HepG2 (cell line): ENCODE measurements around the gene SMARCC1. TPM values are rescaled to one million over a fixed set of nuclear protein-coding genes. Genes with fewer than 3 reads are reported as not detected.

ENCODE experiments used
- AGO1 ChIP-seq: fragments of 200-400 bp; formaldehyde crosslinking; IDR thresholded peaks from 2 replicates; pipeline ENCODE4 v1.6.1; 2017; ENCODE audit warnings: mild to moderate bottlenecking, low read depth, low read length, moderate library complexity; ENCODE audit not compliant: poor library complexity, severe bottlenecking
- CENPT ChIP-seq: sonication (generic); formaldehyde crosslinking; IDR thresholded peaks from 2 replicates; pipeline ENCODE4 v1.8.0; 2022; ENCODE audit warnings: low read depth, mild to moderate bottlenecking, moderate library complexity, missing genetic modification reagents
- FOSL1 ChIP-seq: sonication (generic); formaldehyde crosslinking; IDR thresholded peaks from 2 replicates; pipeline ENCODE4 v1.9.0; 2021; ENCODE audit warnings: missing genetic modification reagents, borderline replicate concordance
- FOXK1 ChIP-seq: sonication (generic); formaldehyde crosslinking; IDR thresholded peaks from 2 replicates; pipeline ENCODE4 v1.4.0; 2020; ENCODE audit warnings: low read depth, missing genetic modification reagents, borderline replicate concordance
- GATA4 ChIP-seq: sonication (generic); IDR thresholded peaks from 2 replicates; pipeline ENCODE4 v1.6.1; 2016; ENCODE audit warnings: antibody characterized with exemption, low read depth, borderline replicate concordance
- HHEX ChIP-seq: IDR thresholded peaks from 2 replicates; pipeline ENCODE4 v1.6.1; 2016; ENCODE audit warnings: control low read depth
- HIVEP1 ChIP-seq: sonication (generic); formaldehyde crosslinking; IDR thresholded peaks from 2 replicates; pipeline ENCODE4 v1.4.0; 2020; ENCODE audit warnings: mild to moderate bottlenecking, missing genetic modification reagents
- IKZF1 ChIP-seq: fragments of 450-650 bp; IDR thresholded peaks from 2 replicates; pipeline ENCODE4 v1.7.1; 2016
- KAT7 ChIP-seq: IDR thresholded peaks from 2 replicates; pipeline ENCODE4 v1.6.1; 2018; ENCODE audit warnings: borderline replicate concordance, missing compliant biosample characterization
- KLF16 ChIP-seq, 2 experiments: sonication (generic) in 1 of 2; formaldehyde crosslinking in 1 of 2; IDR thresholded peaks; 2 replicates each; pipeline versions ENCODE4 v1.6.1 to v1.8.0; 2016 to 2023; ENCODE audit warnings: missing genetic modification reagents in 2 of 2, missing compliant biosample characterization in 1 of 2
- MIXL1 ChIP-seq: IDR thresholded peaks from 2 replicates; pipeline ENCODE4 v1.6.1; 2016
- MTA1 ChIP-seq: sonication (generic); formaldehyde crosslinking; IDR thresholded peaks from 2 replicates; pipeline ENCODE4 v1.4.0; 2020; ENCODE audit warnings: missing genetic modification reagents, mild to moderate bottlenecking, borderline replicate concordance
- NFYB ChIP-seq: sonication (generic); formaldehyde crosslinking; IDR thresholded peaks from 2 replicates; pipeline ENCODE4 v1.4.0; 2020; ENCODE audit warnings: missing genetic modification reagents
- POLR2A ChIP-seq, 2 experiments: IDR thresholded peaks; 2 replicates each; pipeline ENCODE4 v1.6.1; 2011; ENCODE audit warnings: low read depth in 2 of 2, low read length in 2 of 2, mild to moderate bottlenecking in 1 of 2, moderate library complexity in 1 of 2; ENCODE audit not compliant: insufficient read depth in 1 of 2
- REXO4 ChIP-seq: sonication (generic); formaldehyde crosslinking; IDR thresholded peaks from 2 replicates; pipeline ENCODE4 v1.8.0; 2022; ENCODE audit warnings: missing genetic modification reagents, mild to moderate bottlenecking, borderline replicate concordance
- RFX1 ChIP-seq: fragments of 450-650 bp; IDR thresholded peaks from 2 replicates; pipeline ENCODE4 v1.6.1; 2017
- SRSF1 ChIP-seq: fragments of 200-400 bp; formaldehyde crosslinking; optimal IDR thresholded peaks from 2 replicates; pipeline ENCODE3; 2017; ENCODE audit warnings: mild to moderate bottlenecking, low read depth, low read length, moderate library complexity
- STAT5B ChIP-seq: sonication (generic); formaldehyde crosslinking; IDR thresholded peaks from 2 replicates; pipeline ENCODE4 v1.4.0; 2020; ENCODE audit warnings: missing genetic modification reagents
- ZC3H13 ChIP-seq: sonication (generic); formaldehyde crosslinking; IDR thresholded peaks from 2 replicates; pipeline ENCODE4 v1.8.1; 2023; ENCODE audit warnings: mild to moderate bottlenecking, missing genetic modification reagents, moderate library complexity
- polyA plus RNA-seq, 8 experiments: library from polyadenylated mRNA; depleted of rRNA in 3 of 8; stranded (reverse) in 7 of 8; unstranded in 1 of 8; fragments of >200 nt; fragmentation: Illumina TruSeq in 4 of 8; extraction: Trizol in 4 of 8; gene quantifications; 2 replicates each; pipeline versions ENCODE4 v1.2.1 to v1.2.3, GENCODE V29; 2011 to 2016; ENCODE audit warnings: low read depth in 4 of 8, missing spikeins in 1 of 8, mixed read lengths in 1 of 8; ENCODE audit not compliant: insufficient read depth in 1 of 8
- total RNA-seq, 5 experiments: library from RNA; depleted of rRNA; stranded (reverse); fragments of >200 nt; fragmentation: Illumina TruSeq; extraction: Trizol; gene quantifications; 2 replicates each; pipeline ENCODE4 v1.2.3, GENCODE V29; 2016; ENCODE audit warnings: low read depth in 1 of 5
- TF ChIP-seq, protein P1 (sequence below): sonication (generic); formaldehyde crosslinking; IDR thresholded peaks from 2 replicates; pipeline ENCODE4 v1.4.0; 2020; ENCODE audit warnings: mild to moderate bottlenecking, missing genetic modification reagents
- TF ChIP-seq, protein P2 (sequence below): sonication (generic); formaldehyde crosslinking; IDR thresholded peaks from 2 replicates; pipeline ENCODE4 v1.4.0; 2020; ENCODE audit warnings: missing genetic modification reagents
- TF ChIP-seq, protein P3 (sequence below): sonication (generic); formaldehyde crosslinking; IDR thresholded peaks from 2 replicates; pipeline ENCODE4 v1.5.1; 2020; ENCODE audit warnings: missing genetic modification reagents, mild to moderate bottlenecking, borderline replicate concordance
- TF ChIP-seq, protein P4 (sequence below): sonication (generic); formaldehyde crosslinking; IDR thresholded peaks from 2 replicates; pipeline ENCODE4 v1.8.1; 2023; ENCODE audit warnings: mild to moderate bottlenecking, missing genetic modification reagents, borderline replicate concordance
- TF ChIP-seq, protein P5 (sequence below): IDR thresholded peaks from 2 replicates; pipeline ENCODE4 v1.6.1; 2016
- TF ChIP-seq, protein P6 (sequence below): sonication (generic); formaldehyde crosslinking; IDR thresholded peaks from 2 replicates; pipeline ENCODE4 v1.4.0; 2020; ENCODE audit warnings: missing genetic modification reagents, borderline replicate concordance

SMARCC1 gene
- total and polyA plus RNA-seq, 2 of the 13 experiments (the other 11 are each of a cell fraction or from before 2014, with no cell fraction given) = 47.9 to 58.4 TPM

DNA sequence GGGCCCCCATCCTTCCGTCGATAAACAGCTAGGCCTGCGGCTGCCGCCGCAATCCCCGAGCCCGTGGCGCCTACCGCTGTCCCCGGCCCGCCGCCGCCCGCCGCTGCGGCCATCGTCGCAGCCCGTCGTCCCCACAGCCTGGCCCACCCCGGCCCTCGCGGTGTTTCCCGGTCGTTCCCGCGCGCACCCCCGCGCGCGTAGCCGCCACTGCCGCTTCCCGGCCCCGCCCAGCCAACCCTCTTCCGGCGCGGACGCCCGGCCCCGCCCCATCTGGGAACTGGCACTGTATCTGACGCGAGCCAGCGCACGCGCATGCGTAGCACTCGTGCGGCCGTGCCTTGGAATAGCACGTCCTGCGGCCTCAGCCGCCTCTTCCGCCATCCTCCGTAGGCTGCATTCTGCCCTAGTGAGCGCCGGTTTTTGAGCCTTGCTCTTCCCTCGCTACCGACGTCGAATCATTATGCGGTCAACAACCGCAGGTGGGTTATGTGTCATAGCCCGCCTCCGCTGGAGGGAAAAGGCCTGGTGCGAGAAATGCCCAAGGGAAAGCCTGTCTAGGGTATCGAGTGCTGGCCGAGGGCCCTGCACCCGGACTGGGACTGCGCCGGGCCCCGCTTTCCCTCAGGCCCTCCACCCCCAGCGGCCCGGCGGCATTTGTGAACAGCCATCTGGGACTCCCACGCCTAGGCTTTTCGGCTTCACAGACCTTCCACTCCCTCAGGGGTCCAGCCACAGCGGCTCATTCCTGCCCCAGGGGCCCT, at the start of gene SMARCC1 (continued):
- TF ChIP-seq, protein P1, sequence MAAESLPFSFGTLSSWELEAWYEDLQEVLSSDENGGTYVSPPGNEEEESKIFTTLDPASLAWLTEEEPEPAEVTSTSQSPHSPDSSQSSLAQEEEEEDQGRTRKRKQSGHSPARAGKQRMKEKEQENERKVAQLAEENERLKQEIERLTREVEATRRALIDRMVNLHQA = no peak
- TF ChIP-seq RFX1 = no peak
- no peak for TF ChIP-seq REXO4
- TF ChIP-seq KAT7 = no peak; the same call in 1 of the 2 replicates
- TF ChIP-seq MTA1 (CRISPR knock-in tag) = no peak
- no peak for TF ChIP-seq IKZF1
- TF ChIP-seq HHEX (CRISPR knock-in tag) = no peak
- TF ChIP-seq SRSF1 = peak; percentile 39
- TF ChIP-seq, protein P2, sequence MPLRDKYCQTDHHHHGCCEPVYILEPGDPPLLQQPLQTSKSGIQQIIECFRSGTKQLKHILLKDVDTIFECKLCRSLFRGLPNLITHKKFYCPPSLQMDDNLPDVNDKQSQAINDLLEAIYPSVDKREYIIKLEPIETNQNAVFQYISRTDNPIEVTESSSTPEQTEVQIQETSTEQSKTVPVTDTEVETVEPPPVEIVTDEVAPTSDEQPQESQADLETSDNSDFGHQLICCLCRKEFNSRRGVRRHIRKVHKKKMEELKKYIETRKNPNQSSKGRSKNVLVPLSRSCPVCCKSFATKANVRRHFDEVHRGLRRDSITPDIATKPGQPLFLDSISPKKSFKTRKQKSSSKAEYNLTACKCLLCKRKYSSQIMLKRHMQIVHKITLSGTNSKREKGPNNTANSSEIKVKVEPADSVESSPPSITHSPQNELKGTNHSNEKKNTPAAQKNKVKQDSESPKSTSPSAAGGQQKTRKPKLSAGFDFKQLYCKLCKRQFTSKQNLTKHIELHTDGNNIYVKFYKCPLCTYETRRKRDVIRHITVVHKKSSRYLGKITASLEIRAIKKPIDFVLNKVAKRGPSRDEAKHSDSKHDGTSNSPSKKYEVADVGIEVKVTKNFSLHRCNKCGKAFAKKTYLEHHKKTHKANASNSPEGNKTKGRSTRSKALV (CRISPR knock-in tag) = 0 out of 2 replicates have a peak, but pooled peaks have one; percentile 50
- peak; percentile 21; the same call in 1 of the 2 replicates for TF ChIP-seq STAT5B (CRISPR knock-in tag)
- TF ChIP-seq AGO1 = peak; percentile 65
- TF ChIP-seq KLF16 (CRISPR knock-in tag; IDR thresholded peaks at IDR 0.05) = peak in 1 of 2 experiments; percentile 78; a peak in 1 of 4 replicates
- TF ChIP-seq, protein P3, sequence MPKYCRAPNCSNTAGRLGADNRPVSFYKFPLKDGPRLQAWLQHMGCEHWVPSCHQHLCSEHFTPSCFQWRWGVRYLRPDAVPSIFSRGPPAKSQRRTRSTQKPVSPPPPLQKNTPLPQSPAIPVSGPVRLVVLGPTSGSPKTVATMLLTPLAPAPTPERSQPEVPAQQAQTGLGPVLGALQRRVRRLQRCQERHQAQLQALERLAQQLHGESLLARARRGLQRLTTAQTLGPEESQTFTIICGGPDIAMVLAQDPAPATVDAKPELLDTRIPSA = no peak
- no peak for TF ChIP-seq HIVEP1 (CRISPR knock-in tag)
- TF ChIP-seq, protein P4, sequence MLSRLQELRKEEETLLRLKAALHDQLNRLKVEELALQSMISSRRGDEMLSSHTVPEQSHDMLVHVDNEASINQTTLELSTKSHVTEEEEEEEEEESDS = no peak; the same call in 1 of the 2 replicates
- no peak for TF ChIP-seq FOSL1 (CRISPR knock-in tag)
- TF ChIP-seq ZC3H13 (CRISPR knock-in tag) = no peak
- TF ChIP-seq NFYB (CRISPR knock-in tag) = no peak
- TF ChIP-seq, protein P5, sequence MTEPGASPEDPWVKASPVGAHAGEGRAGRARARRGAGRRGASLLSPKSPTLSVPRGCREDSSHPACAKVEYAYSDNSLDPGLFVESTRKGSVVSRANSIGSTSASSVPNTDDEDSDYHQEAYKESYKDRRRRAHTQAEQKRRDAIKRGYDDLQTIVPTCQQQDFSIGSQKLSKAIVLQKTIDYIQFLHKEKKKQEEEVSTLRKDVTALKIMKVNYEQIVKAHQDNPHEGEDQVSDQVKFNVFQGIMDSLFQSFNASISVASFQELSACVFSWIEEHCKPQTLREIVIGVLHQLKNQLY (CRISPR knock-in tag) = peak; percentile 45; the same call in 1 of the 2 replicates
- TF ChIP-seq POLR2A (IDR thresholded peaks at IDR 0.05; ENCODE audit: insufficient read depth in 1 of 2, low read depth in 2 of 2, low read length in 2 of 2) = peak; percentile 90 to 97
- TF ChIP-seq MIXL1 = 0 out of 2 replicates have a peak, but pooled peaks have one; percentile 33
- TF ChIP-seq FOXK1 (CRISPR knock-in tag) = no peak; the same call in 1 of the 2 replicates
- TF ChIP-seq GATA4 = peak; percentile 73
- TF ChIP-seq CENPT = no peak
- TF ChIP-seq, protein P6, sequence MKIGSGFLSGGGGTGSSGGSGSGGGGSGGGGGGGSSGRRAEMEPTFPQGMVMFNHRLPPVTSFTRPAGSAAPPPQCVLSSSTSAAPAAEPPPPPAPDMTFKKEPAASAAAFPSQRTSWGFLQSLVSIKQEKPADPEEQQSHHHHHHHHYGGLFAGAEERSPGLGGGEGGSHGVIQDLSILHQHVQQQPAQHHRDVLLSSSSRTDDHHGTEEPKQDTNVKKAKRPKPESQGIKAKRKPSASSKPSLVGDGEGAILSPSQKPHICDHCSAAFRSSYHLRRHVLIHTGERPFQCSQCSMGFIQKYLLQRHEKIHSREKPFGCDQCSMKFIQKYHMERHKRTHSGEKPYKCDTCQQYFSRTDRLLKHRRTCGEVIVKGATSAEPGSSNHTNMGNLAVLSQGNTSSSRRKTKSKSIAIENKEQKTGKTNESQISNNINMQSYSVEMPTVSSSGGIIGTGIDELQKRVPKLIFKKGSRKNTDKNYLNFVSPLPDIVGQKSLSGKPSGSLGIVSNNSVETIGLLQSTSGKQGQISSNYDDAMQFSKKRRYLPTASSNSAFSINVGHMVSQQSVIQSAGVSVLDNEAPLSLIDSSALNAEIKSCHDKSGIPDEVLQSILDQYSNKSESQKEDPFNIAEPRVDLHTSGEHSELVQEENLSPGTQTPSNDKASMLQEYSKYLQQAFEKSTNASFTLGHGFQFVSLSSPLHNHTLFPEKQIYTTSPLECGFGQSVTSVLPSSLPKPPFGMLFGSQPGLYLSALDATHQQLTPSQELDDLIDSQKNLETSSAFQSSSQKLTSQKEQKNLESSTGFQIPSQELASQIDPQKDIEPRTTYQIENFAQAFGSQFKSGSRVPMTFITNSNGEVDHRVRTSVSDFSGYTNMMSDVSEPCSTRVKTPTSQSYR (CRISPR knock-in tag) = no peak
